Breast epithelium (tissue), 3 donors: Measurements from ENCODE around the gene KRCC1.

Experiments
- POLR2A ChIP-seq: fragments of 450-650 bp; IDR thresholded peaks from one replicate; pipeline ENCODE4 v1.6.1; 2016; ENCODE audit warnings: antibody characterized with exemption, mild to moderate bottlenecking, moderate library complexity
- TF ChIP-seq, protein P1 (sequence below), 3 donors: fragments of 450-650 bp; IDR thresholded peaks; one replicate each; pipeline ENCODE4 v1.5.1; 2016 to 2017; ENCODE audit warnings: antibody characterized with exemption in 3 of 3, mild to moderate bottlenecking in 3 of 3, moderate library complexity in 3 of 3

DNA sequence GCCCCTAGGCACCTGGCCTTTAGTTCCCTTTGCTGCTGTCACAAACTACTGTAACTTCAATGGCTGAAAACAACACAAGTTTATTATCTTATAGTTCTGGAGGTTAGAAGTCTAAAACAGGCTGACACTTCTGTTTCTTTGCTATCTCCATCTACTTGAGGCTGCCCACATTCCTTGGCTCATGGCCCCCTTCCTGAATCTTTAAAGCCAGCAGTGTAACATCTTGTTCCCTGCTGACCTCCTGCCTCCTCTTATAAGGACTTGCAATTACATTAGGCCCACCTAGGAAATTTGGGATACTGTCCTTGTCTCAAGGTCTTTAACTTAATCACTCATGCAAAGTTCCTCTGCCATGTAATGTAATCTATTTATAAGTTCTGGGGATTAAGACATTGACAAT is 18.6 kb upstream of the KRCC1 start:
- TF ChIP-seq, protein P1, sequence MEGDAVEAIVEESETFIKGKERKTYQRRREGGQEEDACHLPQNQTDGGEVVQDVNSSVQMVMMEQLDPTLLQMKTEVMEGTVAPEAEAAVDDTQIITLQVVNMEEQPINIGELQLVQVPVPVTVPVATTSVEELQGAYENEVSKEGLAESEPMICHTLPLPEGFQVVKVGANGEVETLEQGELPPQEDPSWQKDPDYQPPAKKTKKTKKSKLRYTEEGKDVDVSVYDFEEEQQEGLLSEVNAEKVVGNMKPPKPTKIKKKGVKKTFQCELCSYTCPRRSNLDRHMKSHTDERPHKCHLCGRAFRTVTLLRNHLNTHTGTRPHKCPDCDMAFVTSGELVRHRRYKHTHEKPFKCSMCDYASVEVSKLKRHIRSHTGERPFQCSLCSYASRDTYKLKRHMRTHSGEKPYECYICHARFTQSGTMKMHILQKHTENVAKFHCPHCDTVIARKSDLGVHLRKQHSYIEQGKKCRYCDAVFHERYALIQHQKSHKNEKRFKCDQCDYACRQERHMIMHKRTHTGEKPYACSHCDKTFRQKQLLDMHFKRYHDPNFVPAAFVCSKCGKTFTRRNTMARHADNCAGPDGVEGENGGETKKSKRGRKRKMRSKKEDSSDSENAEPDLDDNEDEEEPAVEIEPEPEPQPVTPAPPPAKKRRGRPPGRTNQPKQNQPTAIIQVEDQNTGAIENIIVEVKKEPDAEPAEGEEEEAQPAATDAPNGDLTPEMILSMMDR (IDR thresholded peaks at IDR 0.05): no peak
- no peak for TF ChIP-seq POLR2A
